Upper lobe of right lung (tissue), 1 donor: ENCODE measurements around the gene ULK2. TPM values are rescaled to one million over a fixed set of nuclear protein-coding genes. Genes with fewer than 3 reads are reported as not detected.
"Not testable (repeated sequence)": the region's sequence is repeated elsewhere in the genome, so short reads cannot be mapped to it uniquely, and the experiment has no call there.

Experiments used
- ATAC-seq: fragments of 200-7000 bp; cut with Tn5 transposase; one replicate; pipeline ENCODE4 v1.9.1; 2020; ENCODE audit warnings: mild to moderate bottlenecking, moderate library complexity
- DNase-seq: peaks from one replicate; pipeline ENCODE4 v3.0.0-alpha.2; 2020
- H3K27ac ChIP-seq: fragments of 200-600 bp; one replicate; pipeline ENCODE4 v1.8.0; 2022
- H3K27me3 ChIP-seq: fragments of 200-600 bp; one replicate; pipeline ENCODE4 v1.8.0; 2022; ENCODE audit warnings: mild to moderate bottlenecking
- H3K36me3 ChIP-seq: fragments of 200-600 bp; one replicate; pipeline ENCODE4 v1.8.0; 2022
- H3K4me1 ChIP-seq: fragments of 200-600 bp; one replicate; pipeline ENCODE4 v1.8.0; 2022
- H3K4me3 ChIP-seq: fragments of 200-600 bp; one replicate; pipeline ENCODE4 v1.8.0; 2022; ENCODE audit warnings: mild to moderate bottlenecking
- H3K9me3 ChIP-seq: fragments of 200-600 bp; one replicate; pipeline ENCODE4 v1.8.0; 2022
- intact Hi-C: fragments of 100-400 bp; cut with DNase I; formaldehyde crosslinking; loops from one replicate; pipeline ENCODE4 v1.11.0; 2022
- total RNA-seq: library from RNA; stranded (reverse); fragmentation: NEBNext Ultra II Directional; extraction: Animal tissue kit (Norgen Biotek cat#: 25700); gene quantifications from one replicate; pipeline ENCODE4 v1.2.1, GENCODE V29; 2021
- TF ChIP-seq, protein P1 (sequence below): fragments of 200-600 bp; IDR thresholded peaks from one replicate; pipeline ENCODE4 v1.8.0; 2022; ENCODE audit warnings: antibody characterized with exemption
- donor health status: DM: no; HTN: yes; CAD: no; lungs with severe emphysema.

ULK2 gene
- total RNA-seq, 1 donor from 2014 or later = 30.8 TPM

- no peaks in the 10 kb centered on the region for H3K36me3 ChIP-seq
- no peak overlapping the region for H3K4me3 ChIP-seq
- TF ChIP-seq, protein P1, sequence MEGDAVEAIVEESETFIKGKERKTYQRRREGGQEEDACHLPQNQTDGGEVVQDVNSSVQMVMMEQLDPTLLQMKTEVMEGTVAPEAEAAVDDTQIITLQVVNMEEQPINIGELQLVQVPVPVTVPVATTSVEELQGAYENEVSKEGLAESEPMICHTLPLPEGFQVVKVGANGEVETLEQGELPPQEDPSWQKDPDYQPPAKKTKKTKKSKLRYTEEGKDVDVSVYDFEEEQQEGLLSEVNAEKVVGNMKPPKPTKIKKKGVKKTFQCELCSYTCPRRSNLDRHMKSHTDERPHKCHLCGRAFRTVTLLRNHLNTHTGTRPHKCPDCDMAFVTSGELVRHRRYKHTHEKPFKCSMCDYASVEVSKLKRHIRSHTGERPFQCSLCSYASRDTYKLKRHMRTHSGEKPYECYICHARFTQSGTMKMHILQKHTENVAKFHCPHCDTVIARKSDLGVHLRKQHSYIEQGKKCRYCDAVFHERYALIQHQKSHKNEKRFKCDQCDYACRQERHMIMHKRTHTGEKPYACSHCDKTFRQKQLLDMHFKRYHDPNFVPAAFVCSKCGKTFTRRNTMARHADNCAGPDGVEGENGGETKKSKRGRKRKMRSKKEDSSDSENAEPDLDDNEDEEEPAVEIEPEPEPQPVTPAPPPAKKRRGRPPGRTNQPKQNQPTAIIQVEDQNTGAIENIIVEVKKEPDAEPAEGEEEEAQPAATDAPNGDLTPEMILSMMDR = peak; percentile 95
- no peaks in the 10 kb centered on the region for H3K4me1 ChIP-seq
- no peaks in the 10 kb centered on the region for H3K9me3 ChIP-seq
- intact Hi-C loops = loop anchor here (5.0 kb wide), 2 partner anchors 239 to 254 kb away; no protein-coding TSS in a partner anchor
- H3K27me3 ChIP-seq = no peaks in the 10 kb centered on the region
- peak; percentile 92 for ATAC-seq
- DNase-seq = peak; percentile 90
- H3K27ac ChIP-seq = no peak overlapping the region
Observed at GRCh38 chr17:19766421-19767270, 101.1 kb downstream of the ULK2 start.

- TF ChIP-seq, protein P1 = no peak
- H3K4me1 ChIP-seq = no peaks in the 10 kb centered on the region
- intact Hi-C loops = loop anchor here (5.0 kb wide), 2 partner anchors 239 to 254 kb away; no protein-coding TSS in a partner anchor
- ATAC-seq (no peak), DNase-seq (no peak)
- no peak overlapping the region for H3K4me3 ChIP-seq
- no peaks in the 10 kb centered on the region for H3K36me3 ChIP-seq
- no peaks in the 10 kb centered on the region for H3K27me3 ChIP-seq
- H3K27ac ChIP-seq = no peak overlapping the region
- H3K9me3 ChIP-seq = no peaks in the 10 kb centered on the region
Observed at GRCh38 chr17:19766016-19766415, 101.7 kb downstream of the ULK2 start.

GRCh38 chr17:19763991-19764390, 103.7 kb downstream of the ULK2 start:
- H3K4me3 ChIP-seq, H3K9me3 ChIP-seq, H3K27me3 ChIP-seq, H3K27ac ChIP-seq, H3K4me1 ChIP-seq, ATAC-seq, intact Hi-C loops, H3K36me3 ChIP-seq, DNase-seq: not testable (repeated sequence)

- Histone ChIP-seq H3K4me3 (no peak overlapping the region), H3K4me1 (no peaks in the 10 kb centered on the region), H3K36me3 (no peaks in the 10 kb centered on the region), H3K9me3 (no peaks in the 10 kb centered on the region), H3K27ac (no peak overlapping the region), H3K27me3 (no peaks in the 10 kb centered on the region)
- ATAC-seq (no peak), DNase-seq (no peak)
- TF ChIP-seq, protein P1 = no peak
- intact Hi-C loops = no loop called here
Observed at GRCh38 chr17:19763416-19763815, 104.3 kb downstream of the ULK2 start.

GRCh38 chr17:19762515-19762961, 105.2 kb downstream of the ULK2 start:
- intact Hi-C loops = no loop called here
- peak; percentile 88 for ATAC-seq
- H3K4me3 ChIP-seq = no peak overlapping the region

GRCh38 chr17:19760746-19761145, 107.0 kb downstream of the ULK2 start:
- H3K27me3 ChIP-seq = no peaks in the 10 kb centered on the region
- H3K36me3 ChIP-seq = no peaks in the 10 kb centered on the region
- DNase-seq (no peak), ATAC-seq (no peak)
- H3K27ac ChIP-seq = no peak overlapping the region
- H3K9me3 ChIP-seq = no peaks in the 10 kb centered on the region
- no peak overlapping the region for H3K4me3 ChIP-seq
- H3K4me1 ChIP-seq = no peaks in the 10 kb centered on the region
- TF ChIP-seq, protein P1 = no peak
- intact Hi-C loops = no loop called here

More at GRCh38 chr17:19762515-19762961, 105.2 kb downstream of the ULK2 start:
- TF ChIP-seq, protein P1 = peak; percentile 78
- DNase-seq = peak; percentile 88
- no peak overlapping the region for H3K27ac ChIP-seq
- no peaks in the 10 kb centered on the region for H3K36me3 ChIP-seq
- H3K4me1 ChIP-seq = no peaks in the 10 kb centered on the region
- H3K27me3 ChIP-seq = no peaks in the 10 kb centered on the region
- no peaks in the 10 kb centered on the region for H3K9me3 ChIP-seq
